GM21576 (cell line): ENCODE results near the gene GTPBP2.
A peak's percentile ranks its signal among the peaks of the same experiment; 100 is the strongest.

ENCODE experiments used
- ATAC-seq: cut with Tn5 transposase; IDR thresholded peaks from one replicate; pipeline ENCODE4 v1.9.1; 2021; ENCODE audit warnings: mild to moderate bottlenecking, moderate library complexity; ENCODE audit not compliant: unreplicated experiment

The GTPBP2 gene, protein sequence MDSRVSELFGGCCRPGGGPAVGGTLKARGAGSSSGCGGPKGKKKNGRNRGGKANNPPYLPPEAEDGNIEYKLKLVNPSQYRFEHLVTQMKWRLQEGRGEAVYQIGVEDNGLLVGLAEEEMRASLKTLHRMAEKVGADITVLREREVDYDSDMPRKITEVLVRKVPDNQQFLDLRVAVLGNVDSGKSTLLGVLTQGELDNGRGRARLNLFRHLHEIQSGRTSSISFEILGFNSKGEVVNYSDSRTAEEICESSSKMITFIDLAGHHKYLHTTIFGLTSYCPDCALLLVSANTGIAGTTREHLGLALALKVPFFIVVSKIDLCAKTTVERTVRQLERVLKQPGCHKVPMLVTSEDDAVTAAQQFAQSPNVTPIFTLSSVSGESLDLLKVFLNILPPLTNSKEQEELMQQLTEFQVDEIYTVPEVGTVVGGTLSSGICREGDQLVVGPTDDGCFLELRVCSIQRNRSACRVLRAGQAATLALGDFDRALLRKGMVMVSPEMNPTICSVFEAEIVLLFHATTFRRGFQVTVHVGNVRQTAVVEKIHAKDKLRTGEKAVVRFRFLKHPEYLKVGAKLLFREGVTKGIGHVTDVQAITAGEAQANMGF

DNA sequence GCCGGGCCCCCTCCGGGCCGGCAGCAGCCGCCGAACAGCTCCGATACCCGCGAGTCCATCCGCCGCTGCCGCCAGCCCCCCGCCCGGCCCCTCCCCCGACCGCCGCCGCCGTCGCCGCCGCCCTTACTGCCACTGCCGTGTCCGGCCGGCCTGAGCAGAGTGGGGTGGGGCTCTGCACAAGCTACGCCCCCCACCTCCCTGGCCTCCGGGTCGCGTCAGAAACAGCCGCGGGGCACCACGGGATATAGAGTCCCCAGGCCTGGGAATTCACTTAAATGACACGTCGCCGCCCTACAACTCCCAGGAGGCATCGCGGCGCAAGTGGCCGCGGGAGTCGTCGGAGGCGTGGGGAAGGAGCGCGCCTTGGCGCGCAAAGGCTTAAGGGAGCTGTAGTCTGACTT, at the start of gene GTPBP2:
Gene GTPBP2 (minus strand): TSS at position 161 of the 401 bp plus-strand sequence. CDS start 102 bp downstream, at position 59.
- ATAC-seq, result peak; percentile 78

DNA sequence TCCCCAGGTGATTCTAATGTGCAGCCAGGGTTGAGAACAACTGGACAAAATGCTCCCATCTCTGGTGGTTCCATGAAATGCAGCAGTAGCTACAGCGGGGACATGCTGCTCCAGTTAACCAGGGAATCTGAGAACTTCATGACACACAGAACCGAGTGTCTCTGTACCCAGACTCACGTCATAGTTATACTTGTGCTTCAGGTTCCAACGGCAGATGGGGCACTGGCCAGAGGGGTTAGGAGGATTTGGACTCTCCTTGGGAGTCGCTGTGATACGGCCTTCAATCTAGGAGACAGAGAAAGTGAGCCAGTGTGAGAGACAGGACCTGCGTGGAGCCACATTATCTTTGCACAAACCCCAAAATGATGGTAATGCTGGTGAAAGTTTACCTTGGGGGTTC, 49.3 kb upstream of the GTPBP2 start:
- ATAC-seq, result no peak

DNA sequence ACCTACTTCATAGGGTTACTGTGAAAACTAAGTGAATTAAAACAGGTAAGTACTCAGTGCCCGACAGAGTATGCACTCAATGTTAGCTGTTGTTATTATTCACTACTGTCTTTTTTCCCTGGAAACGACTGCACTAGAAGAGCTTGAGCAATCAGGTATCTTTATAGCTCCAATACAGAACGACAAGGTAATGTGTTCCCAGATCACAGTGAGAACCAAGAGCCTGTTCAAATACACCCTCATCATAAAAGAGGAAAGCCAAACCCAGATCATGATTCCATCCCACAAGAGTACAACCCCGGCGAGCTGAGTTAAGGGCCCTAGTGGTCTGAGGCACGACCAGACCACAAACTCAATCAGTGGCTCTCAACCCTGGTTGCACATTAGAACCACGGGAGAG, 48.7 kb upstream of the GTPBP2 start:
- ATAC-seq, result no peak

DNA sequence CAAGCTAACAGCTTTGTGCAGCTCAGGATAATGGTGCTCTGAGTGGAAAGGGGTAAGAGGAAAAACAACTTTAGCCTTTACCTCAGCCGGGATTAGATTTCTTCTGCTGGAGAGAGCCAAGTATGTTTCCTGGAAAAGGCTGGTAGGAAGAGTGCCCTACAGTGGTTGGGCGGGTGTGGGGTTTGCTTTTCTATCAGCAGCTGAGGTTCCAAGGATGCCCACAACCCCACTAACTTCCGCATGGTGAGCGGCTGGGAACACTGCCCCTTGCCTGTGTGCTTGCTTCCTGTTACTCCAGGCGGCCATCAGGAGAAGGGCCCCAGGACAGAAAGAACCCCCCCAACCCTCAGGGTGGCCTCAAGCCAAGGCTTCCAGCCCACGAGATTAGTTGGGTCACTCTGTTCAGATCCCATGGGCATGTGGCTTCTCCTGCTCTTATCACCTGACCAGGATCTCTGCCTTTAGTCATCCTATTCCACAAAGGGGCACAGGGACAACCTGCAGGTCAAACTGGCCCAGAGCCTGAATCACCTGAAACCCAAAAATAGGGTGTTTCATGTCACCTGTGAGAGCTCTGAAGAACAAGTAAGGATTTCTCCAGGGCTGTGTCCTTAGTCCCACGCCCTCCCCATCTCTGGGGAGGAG, 48.0 kb upstream of the GTPBP2 start:
- no peak for ATAC-seq

DNA sequence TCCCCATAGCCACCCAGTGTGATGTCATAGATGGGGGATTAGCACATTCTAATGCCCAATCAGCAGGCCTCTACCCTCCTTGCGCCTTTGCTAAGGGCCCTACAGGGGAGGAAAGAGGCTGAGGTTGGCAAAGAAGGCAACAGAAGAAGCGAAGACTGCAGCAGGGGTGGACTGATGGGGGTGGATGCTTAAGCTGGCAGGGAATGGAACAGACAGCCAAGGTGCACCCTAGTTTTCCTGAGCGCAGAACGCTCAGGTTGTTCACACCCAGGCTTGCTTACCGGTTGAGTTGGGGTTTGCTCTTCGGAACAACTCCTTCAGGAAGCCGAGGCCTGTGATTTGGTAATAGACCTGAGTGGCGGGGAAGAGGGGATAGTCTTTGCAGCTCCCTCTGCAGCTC, 45.9 kb upstream of the GTPBP2 start:
- ATAC-seq, result no peak

DNA sequence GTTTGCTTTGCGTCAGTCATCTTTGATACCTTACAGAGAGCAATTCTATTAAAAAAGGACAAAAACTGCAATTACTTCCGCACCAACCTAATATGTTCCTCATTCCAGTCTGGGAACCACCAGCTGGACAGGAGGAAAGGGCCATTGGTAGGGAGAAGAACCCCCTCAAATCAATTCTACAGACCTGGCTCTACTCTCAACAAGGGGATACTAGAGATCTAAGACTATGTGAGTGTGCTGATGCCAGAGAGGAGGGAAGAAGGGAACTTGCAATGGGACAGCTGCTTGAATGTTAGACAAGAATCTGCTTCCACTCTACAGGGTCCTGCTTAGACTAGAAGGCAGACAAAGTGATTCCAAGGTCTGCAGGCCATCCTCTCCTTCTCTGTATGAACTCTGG, 45.2 kb upstream of the GTPBP2 start:
- no peak for ATAC-seq

DNA sequence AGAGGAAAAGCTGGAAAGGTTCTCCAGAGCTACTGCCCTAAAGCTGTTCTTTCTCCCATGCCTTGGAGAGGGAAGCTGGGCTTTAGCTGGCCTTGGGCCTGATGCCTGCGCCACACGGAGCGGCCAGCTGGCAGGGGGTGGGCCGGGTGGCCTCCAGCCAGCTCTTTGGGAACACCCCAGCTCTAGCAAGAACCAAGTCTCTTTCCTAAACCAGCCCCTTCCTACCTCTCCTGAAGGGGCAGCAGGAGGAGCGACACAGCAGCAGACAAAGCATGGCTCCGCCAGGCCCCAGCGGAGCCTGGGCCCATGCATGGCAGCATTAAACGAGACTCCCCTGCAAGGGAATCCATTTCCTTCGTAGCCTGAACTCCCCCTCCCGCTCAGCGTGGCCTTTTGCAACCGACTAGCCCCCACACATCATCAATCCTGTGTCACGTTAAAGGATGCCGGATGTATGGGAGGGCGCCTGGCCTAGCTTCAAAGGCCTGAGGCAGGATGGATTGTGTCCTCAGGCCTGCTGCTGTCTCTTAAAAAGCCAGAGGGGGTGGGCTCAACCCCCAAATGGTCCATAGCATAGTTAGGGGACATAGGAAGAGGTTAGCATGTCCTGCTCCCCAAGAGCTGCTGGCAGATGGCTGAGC, 44.5 kb upstream of the GTPBP2 start:
- ATAC-seq, result no peak

DNA sequence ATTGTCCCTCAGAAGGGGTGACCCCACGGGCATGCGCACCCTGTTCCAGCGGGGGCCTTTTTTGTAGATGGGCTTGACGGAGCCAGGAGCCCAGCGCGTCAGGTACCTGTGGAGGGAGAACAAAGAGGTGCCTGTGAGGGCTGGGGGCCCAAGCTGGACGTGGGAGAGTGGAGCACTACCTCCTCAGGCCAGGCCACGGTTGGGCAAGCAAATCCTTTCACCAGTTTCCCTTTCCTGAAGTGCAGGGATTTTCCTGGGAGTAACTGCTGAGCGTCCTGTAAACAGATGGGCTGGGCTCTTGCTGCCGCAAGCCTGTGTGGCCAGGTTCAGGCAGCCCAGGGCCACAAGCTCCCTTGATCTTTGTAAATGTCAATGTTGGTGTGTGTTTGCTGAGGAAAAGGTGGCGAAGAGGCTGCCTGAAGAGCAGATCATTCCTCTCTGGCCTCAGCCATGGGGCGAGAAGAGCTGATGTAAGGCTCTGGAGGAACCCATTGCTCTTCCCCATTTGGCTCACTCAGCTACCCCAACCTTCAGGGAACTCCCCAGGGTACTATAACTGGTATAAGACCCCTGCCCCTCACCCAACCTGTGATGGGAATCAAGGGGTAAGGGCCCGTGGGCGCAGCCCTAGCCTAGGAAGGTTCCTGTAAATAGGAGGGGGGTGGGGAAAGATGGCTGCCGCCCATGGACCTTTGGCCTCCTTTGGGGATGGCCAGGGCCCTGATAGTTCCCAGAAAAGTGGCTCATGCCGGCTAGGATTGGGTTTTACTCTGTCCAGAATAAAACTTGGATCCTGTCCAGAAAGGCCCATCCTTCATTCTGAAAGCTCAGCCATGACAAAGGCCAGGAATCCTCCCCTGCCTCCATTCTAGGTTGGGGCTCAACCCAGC, 43.0 kb upstream of the GTPBP2 start:
- no peak for ATAC-seq

DNA sequence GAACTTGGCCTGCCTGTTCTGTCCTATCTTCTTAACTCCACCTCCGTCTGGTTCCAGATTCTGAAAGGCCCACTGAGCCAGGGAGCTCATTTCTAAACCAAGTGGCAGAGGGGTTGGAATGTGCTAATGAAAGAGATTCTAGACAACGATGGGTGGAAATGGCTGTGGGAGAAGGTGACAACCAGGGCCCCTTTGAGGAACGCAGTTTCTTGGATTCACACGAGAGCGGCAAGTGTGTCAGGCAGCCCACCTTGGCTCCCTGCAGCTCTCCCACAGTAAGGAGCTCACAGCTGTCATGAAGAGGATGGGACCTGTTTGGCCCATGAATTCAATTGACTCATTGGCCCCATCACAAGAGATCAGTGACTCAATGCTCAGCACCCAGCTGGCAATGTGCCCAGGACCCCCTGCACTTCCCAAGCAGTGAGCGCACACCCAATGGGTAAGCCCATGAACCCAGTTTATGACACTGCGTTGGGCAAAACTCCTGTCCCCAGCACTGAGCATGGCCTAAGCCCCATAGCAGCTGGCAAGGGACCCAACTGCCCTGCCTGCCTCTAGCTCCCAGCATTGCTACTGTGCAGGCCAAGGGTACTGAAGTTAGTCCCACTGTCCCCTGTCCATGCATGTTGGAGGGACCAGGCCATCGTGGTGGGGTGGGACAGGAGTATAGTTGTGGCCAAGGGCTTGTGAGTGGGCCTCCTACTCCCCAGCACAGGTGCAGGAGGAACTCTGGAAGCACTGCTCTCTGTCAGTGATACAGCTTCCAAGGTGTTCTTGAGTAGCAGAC, 42.1 kb upstream of the GTPBP2 start:
- ATAC-seq, result no peak

DNA sequence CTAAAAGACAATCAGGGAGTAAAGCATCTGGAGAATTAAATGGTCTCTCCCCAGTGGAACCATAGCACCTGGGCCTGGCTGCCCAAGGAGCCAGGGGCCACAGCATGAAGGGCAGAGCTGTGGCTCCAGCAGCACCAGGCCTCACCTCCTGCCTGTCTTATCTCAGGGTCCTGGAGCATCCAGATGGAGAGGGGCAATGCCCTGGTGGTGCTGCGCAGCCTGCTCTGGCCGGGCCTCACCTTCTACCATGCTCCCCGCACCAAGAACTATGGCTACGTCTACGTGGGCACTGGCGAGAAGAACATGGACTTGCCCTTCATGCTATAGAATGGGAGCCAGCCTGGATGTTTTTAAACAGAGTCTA, 41.5 kb upstream of the GTPBP2 start:
- no peak for ATAC-seq

DNA sequence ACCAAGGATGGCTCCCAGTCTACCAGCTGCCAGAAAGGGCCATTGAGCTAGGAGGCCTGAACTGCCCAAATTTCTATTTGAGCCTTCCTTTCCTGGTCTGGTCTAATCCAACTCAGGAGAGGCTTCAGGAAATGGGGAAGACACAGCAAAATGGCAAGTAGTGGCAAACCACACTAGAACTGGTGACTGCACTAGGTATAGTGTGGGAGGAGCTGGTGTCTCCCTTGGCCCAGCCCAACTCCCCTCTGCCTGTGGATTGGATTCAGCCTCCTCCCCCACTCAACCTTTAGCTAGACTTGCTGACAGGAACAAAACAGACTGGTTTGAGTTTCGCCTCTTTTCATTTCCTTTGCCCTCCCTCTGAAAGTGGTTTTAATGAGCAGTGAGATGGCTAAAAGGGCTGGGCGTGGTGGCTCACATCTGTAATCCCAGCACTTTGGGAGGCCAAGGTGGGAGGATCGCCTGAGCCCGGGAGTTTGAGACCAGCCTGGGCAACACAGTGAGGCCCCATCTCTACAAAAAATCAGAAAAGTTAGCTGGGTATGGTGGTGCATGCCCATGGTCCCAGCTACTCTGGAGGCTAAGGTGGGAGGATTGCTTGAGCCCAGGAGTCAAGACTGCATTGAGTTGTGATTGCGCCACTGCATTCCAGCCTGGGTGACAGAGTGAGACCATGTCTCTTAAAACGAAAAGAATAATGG, 41.0 kb upstream of the GTPBP2 start:
- no peak for ATAC-seq

DNA sequence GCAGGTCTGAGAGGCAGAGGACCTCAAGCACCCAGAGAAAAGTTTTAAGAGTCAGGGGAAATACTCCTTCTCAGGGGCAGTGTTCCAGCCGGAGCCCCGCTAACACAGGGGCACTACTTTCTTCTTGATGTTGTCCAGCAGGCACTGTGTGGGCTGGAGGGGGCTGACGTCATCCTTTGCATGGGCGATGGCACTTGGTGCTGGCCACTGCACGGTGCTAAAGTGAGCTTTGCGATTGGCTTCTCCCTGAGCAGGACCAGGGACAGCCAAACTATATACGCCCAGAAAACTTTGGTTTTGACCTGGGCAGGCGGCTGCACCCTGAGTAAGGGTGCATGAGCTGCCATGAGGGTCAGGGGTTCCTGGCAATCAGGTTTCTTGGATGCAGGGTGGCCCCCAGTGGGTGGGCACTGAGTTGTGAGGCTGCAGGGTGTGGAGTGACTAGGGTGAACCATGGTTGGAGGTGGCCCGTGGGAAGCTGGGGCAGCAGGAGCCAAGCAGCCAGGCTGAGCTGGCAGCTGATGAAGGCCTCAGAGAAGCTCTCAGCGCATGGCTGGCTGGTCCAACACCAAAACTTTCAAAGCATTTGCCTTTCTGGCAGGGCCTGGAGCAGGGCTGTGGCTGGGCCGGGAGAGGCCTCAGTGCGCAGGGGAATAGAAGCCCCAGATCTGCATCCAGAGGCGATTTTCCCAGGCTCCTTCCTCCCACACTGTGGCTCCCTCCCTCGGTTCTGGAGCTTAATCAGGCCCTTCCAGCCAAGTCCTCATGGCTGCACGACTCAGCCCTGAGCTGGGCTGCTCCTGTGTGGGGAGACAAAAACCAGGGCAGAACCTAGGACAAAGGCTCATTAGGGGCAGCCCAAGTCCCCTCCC, 40.2 kb upstream of the GTPBP2 start:
- ATAC-seq, result no peak

DNA sequence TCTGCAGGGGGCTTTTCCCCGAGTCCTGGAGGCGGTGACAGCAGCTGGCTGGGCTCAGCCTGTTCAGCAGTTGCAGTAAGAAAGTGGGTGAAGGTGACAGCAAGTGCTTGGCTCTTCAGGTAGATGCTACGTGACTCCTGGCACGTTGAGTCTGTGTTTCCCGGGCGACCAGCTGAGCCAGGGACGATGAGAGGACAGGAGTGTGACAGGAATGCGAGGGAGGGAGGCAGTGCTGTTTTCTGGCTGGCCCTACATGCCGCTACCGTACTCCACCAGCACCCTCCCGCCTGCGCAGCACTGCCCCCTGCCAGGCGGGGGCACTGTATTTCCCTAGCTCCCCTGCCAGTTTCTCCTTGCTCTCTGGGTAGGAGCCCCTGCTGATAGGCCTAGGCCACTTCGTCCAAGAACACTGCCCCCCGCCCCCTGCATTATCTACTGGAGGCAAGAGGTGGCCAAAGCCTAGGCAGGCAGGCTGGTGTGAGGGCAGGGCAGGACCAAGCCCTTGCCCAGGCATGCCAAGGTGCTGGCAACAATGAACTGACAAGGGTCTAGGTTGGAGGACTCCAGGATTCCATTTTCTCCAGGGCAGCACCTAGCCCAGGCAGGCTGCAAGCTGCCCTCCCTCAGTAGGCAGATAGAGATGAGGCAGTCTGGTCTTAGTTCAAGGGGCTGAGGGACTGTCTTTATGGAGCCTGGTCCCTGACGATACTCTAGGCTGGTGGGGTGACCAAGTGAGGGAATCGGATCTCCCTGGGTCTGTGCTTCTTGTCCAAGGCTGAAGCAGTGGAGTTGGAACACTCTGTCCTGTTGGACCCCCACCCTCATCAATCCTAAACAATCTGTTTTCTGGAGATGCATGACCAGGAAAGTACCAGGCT, 39.3 kb upstream of the GTPBP2 start:
- peak; percentile 51 for ATAC-seq

DNA sequence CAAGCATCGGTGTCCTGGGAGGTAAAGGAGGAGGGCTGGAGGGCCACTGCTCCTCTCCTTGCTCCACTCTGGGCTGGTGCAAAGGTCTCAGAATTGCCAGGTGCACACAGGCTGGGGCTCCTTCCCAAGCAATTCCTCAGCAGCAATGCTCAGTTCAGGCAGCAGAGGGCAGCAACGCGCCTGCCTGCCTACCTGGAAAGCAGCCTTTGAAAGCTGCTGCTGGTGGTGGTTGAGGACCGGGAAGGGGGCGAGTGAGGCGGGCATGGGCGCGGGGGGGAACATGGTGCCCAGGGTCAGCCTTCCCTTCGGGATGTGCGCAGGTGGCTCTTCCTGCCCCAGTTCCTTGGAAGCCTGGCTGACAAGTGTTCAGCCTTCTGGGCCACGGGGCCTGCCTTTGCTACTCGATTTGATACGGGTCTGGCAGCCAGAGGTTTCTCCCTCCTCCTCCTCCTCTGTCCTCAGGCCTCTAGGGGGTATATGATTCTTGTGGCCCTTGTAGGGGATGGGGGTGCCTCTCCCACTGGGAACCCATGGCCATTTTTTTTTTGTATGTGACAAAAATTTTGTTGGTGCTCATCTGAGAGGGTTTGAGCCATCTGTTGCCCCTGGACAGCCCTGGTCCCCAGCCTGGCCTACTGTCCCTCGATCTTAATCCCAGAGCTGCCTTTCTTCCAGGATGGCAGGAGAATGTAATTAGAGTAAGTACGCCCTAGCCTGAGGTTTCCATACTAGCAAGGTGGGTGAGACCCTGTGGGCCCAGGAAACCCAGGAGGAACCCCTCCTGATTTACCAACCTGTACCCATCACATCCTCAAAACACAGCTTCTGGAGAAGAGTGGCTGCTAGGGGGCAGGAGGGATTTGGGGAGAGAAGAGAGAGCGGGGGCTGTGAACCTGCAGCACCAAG, 38.4 kb upstream of the GTPBP2 start:
- ATAC-seq, result peak; percentile 37

DNA sequence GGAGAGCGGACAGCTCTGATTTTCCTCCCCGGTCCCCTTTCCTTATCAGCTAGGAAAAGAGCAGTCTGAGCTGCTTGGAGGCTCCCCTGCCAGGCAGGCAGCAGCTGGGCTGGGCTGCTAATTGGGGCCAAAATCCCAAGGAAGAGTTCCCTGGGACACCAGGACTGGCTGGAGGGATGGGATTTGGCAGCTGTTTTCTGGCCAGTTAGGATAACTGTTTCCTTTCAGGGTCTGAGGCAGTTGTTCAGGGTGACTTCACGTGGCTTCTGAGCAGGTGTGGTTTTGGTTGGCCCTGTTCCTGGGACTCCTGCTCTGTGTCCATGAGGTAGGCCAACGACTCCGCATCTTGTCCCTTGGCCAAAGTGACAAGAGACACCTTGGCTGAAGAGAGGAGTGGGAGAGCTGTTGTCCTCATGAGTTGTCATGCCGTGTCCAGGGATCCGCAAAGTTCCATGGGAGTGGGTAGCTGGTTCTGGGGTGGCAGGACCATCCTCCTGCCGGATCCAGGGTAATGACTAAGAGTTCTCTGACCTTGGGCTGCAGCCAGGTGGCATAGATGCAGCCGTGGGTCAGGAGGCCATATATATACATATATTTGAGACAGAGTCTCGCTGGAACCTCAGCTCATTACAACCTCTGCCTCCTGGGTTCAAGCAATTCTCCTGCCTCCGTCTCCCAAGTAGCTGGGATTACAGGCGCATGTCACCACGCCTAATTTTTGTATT, 37.3 kb upstream of the GTPBP2 start:
- no peak for ATAC-seq

DNA sequence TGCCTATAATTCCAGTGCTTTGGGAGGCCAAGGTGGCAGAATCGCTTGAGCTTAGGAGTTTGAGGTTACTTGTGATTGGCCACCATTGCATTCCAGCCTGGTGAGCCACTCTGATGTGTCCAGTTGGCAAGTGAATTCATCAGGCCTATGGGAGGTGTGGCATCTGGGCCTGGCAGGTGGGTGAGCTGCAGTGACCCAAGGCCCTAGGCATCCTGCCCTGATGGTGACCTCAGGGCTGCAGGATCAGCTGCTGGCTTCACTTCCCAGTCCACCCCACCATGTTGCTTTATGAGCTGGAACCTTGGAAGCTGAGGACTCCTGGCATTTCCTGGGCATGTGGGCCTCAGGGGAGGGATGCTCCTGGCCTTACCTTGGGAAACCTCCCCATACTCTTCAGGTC, 36.3 kb upstream of the GTPBP2 start:
- ATAC-seq, result no peak
